ENCODE measurements around the gene LARGE1.

Gene LARGE1

GRCh38 chr22:33853200-33854097, 66.8 kb downstream of the LARGE1 start:
- peak; percentile 92 for DNase-seq (ENCODE audit: low spot score)

- no peak for DNase-seq (ENCODE audit: low spot score)
Measured at GRCh38 chr22:33851821-33852384, 68.4 kb downstream of the LARGE1 start.

DNA sequence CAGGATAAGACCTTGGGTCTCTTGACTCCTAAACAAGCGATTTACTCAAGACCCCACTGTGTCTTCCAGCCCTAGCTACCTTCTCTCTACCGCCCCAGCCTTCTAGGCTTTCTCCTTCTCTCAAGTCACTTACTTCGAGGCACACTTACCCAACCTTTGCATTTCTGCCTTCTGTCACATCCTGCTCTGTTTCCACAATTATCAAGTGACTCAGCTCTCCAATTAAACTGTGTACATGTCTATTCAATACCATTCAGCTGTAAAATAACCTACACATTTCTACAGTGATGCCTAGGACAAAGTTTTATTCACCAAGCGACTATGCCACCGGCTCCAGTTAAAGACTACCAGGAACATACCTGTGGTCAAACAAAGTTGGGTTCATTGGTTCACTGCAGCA, 69.0 kb downstream of the LARGE1 start:
- no peak for DNase-seq (ENCODE audit: low spot score)

GRCh38 chr22:33850724-33851123, 69.6 kb downstream of the LARGE1 start:
- DNase-seq (ENCODE audit: low spot score) = no peak

DNA sequence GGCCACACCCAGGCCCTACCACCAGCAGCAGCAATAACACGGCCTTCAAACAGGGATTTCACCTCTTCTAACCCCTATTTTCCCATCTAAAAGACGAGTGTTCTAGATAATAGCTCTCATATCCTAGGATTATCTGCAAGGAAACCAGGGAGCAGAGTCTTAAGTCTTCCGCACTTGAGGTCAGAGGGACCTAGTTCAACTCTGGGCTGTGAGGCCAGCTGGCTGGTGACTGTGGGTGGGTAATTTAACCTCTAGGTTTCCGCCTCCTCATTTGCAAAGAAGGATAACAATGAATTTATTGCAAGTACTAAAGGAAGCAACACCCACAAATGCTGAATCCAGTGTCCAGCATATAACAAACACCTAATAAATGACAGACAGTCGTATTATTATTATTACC, 70.1 kb downstream of the LARGE1 start:
- no peak for DNase-seq (ENCODE audit: low spot score)

DNA sequence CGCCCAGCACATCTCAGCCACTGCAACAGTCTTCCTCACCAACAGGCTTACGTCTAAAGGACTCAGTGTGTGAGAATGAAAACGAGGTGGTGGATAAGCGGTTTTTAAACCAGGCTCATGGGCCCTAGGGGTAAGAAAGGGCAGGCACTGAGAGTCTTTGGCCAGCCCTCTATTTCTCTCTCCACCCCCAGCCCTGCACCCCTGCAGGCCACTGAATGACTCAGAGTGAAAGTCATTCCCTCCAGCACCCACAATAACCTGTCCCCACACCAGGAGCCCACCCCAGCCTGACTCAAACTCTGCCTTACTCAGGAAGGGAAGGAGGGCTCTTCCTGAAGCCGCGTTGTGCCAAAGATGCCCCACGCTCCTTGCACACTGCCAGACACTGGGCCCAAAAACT, 72.0 kb downstream of the LARGE1 start:
- DNase-seq (ENCODE audit: low spot score) = no peak

GRCh38 chr22:33844273-33844672, 76.0 kb downstream of the LARGE1 start:
- no peak for DNase-seq (ENCODE audit: low spot score)

- DNase-seq (ENCODE audit: low spot score) = no peak
Measured at GRCh38 chr22:33842421-33843094, 77.7 kb downstream of the LARGE1 start.

DNA sequence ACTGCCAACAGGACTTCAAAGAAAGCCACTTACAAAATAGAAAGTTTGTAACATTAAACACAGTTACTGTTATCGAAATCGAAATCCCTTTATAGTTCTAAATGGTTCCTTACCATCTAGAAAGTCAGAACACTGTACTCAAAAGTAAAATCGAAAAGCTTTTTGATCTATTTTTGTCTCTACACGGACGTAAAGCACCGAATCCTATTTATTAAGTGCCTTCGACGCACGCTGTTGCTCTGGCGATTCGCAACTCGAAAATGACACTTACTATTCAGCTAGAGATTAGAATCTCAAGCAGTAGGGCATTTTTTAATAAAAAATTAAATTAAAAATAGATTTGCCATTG, 78.3 kb downstream of the LARGE1 start:
- no peak for DNase-seq (ENCODE audit: low spot score)

- DNase-seq (ENCODE audit: low spot score) = no peak
Measured at GRCh38 chr22:33841281-33842005, 78.8 kb downstream of the LARGE1 start.

GRCh38 chr22:33838644-33839043, 81.6 kb downstream of the LARGE1 start:
- DNase-seq (ENCODE audit: low spot score) = no peak

DNA sequence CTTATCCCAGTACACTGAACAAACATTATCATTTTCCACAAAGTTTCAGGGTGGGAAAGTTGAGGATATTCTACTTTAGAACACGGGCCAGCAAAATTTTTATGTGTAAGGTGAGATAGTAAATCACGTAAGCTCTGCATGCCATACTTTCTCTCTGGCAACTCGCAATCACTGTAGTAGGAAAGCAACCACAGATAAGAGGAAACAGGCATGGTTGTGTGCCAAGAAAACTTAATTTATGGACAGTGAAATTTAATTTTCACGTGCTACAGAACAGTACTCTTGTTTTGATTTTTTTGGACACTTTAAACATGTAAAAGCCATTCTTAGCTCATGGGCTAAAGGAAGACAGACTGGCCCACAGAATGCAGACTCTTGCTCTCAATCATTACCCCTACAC, 82.5 kb downstream of the LARGE1 start:
- DNase-seq (ENCODE audit: low spot score) = no peak

GRCh38 chr22:33835265-33835664, 85.0 kb downstream of the LARGE1 start:
- no peak for DNase-seq (ENCODE audit: low spot score)

DNA sequence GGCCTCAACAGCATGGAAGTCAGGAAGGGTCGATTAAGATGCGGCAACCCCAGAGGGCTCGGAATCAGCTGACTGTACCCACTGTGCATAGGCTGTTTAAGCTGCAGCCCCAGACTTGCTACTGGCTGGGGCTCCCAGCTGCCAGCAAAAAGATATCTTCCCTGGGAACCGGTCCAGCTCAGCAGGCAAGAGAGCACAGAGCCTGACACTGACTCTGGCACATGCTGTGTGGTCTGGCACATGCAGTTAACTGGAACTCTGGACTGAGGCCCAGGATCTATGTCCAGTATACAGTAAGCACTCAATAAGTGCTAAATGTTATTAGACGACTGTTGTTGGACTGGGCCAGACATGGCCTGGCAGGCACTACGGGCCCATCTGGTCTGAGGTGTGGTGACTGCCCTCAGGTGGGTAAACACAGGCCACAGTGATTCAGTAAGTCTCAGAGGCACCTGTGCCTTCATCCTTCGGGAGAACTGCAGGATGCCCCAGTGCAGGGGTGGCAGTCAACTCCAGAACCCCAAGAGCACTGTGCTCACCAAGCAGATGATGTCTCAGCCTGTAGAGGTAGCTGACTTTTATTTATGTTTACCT, 87.6 kb downstream of the LARGE1 start:
- no peak for DNase-seq (ENCODE audit: low spot score)

DNA sequence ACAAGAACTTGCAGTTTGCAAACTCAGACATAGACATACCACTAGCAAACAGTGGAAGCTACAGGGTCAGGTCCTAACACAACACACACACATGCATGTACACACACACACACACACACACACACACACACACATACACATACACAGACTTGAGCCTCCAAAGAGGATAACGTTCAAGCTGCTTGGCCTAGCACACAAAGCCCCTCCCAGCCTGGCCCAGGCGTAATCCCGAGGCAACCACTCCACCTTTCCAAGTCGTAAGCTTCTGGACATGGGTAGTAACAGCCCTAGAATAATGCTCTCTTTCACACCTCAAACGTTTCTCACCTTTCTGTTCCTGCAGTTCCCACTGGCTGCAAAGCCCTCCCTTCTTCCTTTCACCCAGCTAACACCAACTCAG, 88.6 kb downstream of the LARGE1 start:
- DNase-seq (ENCODE audit: low spot score) = no peak

GRCh38 chr22:33831207-33831606, 89.1 kb downstream of the LARGE1 start:
- no peak for DNase-seq (ENCODE audit: low spot score)

- DNase-seq (ENCODE audit: low spot score) = no peak
Measured at GRCh38 chr22:33829546-33830280, 90.6 kb downstream of the LARGE1 start.

GRCh38 chr22:33828302-33828701, 92.0 kb downstream of the LARGE1 start:
- DNase-seq (ENCODE audit: low spot score) = no peak

DNA sequence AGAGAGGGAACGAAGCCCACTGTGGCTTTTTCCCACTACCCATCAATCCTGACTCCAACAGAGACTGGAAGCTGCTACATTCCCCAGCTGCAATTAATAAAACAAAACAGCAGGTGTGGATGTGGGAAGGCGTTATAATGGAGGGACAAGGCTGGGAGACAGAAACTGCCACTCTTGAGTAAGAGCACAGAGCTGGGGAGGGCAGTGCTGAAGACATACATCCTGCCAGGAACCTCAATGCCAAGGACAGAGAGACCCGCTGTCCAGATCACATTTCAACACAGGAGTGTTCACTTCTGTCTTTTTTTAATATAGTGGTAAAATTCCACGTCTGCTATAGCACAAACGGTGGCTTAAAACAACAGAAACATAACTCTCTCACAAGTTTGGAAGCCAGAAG, 94.5 kb downstream of the LARGE1 start:
- no peak for DNase-seq (ENCODE audit: low spot score)

GRCh38 chr22:33823552-33823951, 96.7 kb downstream of the LARGE1 start:
- no peak for DNase-seq (ENCODE audit: low spot score)

DNA sequence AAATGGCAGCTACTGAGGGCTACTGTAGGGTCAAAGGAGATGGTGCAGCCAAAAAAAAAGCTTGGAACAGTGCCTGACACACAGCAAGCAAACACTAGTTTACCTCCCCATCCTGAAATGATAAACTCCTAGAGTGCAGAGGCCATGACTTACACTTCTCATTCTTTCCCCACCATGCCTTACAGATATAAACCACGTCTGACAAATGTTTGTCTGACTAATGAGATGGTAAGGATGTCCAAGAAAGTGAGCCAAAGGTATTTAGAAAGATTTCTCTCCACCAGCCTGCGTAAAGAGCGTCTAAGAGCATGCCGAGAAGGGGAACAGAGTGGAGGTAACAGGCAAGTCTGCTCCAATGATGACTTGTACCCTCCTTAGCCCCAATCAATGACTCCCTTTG, 99.0 kb downstream of the LARGE1 start:
- DNase-seq (ENCODE audit: low spot score) = no peak

GRCh38 chr22:33819743-33820142, 100.5 kb downstream of the LARGE1 start:
- no peak for DNase-seq (ENCODE audit: low spot score)

Data from GM03348 (cell line).